Midbrain (tissue), 1 donor: ENCODE data around the gene OVCA2.

ENCODE experiments used
- DNase-seq: peaks from one replicate; lab custom pipeline; 2025; lab: John Stamatoyannopoulos, UW

Gene OVCA2

DNA sequence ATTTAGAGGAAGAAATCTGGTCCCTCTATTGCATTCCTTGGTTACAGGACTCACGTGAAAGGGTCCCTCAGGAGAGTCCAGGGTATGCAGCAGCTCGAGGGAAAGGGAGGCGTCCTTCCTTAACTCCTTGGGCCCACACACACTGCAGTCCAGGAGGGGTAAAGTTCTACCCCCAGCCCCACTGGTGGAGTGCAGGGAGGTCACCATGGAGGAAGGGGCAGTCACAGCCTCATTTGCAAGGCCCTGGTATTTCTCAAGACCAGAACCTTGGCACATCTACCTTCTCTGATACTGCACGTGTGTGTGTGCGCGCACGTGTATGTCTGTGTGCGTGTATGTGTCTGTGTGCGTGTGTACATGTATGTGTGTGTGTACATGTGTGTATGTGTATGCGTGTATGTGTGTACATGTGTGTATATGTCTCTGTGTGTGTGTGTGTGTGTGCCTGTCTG, 24.2 kb downstream of the OVCA2 start:
- DNase-seq, result no peak

DNA sequence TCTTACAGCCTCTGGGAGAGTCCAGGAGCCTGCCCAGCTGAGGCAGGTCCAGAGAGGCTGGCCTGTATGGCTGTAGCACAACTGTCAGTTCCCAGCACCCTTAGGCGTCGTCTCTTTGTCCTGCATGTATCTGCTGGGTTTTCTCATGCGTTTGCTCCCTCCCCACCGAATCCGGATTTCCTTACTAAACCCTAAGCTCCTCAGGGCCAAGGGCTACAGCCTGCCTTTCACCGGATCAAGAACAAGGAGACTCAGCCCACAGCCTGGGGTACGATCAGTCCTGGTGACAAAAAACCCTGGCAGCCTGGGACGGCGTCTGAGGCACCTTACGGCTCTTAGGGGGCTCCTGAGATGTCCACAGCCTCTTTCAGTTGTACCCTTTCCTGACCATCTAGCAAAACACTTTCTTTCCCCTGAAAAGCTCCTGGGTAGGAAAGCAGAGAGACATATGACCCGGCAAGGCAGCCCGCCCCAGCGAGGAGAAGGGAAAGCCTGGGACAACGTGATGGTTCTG, 25.3 kb downstream of the OVCA2 start:
- no peak for DNase-seq

- DNase-seq, result no peak
These were observed 25.8 kb downstream of the OVCA2 start for GRCh38 chr17:2067608-2068024.

- DNase-seq, result no peak
These were observed 26.3 kb downstream of the OVCA2 start for GRCh38 chr17:2068031-2068518.

DNA sequence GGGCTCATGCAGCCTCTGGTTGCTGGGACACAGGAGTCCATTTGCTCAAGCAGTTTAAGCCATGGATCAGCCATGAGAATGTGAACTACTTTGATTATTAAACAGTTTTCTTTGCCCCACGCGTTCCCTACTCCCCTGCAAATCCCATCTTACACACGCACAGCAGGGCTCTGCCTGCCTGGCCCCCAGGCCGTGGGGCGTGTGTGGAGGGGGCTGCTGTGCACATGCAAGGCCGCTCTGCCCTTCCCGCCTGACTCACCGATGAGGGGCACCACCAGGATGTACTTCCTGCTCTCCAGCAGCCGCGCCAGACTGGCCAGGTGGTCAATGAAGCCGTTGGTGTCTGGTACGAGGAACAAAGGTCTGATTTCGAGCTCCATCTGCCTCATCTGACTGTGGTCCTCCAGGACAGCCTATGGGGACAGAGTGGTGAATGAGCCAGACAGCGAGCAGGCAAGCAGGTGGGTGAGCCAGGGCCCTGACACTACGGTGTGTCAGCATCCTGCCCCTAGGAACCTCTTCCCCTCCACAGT, 26.8 kb downstream of the OVCA2 start:
- DNase-seq, result no peak

- DNase-seq, result no peak
These were observed 28.6 kb downstream of the OVCA2 start for GRCh38 chr17:2070241-2071023.

DNA sequence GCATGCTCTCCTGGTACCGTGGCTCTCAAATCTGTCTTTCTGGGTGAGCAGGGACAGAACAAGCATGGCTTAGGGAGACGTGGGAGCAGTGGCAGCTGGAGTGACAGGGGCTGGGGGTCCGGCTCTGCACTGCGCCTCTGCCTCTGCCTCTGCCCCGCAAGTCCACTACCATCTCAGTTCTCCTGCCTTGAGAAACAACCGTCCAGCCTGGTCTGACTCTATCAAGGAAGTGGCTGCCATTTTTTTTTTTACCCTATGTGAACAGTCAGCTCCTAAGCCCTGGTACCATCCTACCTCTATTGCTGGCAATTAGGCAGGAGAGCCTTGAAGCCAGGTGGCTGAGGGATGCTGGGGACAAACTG, 29.2 kb downstream of the OVCA2 start:
- no peak for DNase-seq

DNA sequence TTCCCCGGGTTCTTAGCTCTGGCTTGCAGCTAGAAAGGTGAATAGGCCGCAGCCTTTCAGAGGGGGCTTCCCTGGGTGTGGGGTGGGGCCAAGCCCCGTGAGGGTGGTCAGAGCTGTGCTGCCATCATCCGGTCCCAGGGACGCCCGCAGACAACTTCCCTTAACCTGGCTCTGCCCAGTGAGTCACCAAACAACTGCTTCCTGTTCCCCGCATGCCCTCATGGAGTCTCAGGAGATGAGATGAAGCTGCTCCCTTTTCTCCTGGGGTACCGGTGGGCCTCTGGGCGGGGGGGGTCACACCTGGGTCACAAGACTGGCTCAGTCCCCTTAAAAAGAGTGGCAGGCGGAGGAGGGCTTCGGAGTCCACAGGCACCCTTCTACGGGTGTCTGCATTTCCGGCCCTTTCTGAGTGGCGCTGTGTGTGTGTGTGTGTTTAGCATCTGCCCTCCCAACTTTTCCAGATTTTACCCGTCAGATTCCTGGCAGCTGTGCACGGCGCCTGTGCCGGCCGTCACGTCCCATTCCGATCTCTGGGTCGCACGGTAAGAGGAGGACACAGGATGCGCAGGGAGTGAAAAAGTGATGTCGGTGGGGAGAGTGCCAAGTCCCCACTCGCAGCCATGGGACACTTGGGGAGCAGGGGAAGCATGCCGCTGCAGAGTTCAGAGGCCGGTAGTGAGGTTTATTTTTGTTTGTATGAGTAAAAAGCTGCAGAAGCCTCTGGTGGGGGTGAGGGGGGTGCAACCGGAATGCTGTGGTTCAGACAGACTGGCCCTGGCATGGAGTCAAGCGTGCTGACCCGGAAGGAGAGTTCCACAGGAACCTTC, 29.8 kb downstream of the OVCA2 start:
- no peak for DNase-seq

- DNase-seq, result no peak
These were observed 33.1 kb downstream of the OVCA2 start for GRCh38 chr17:2074919-2075318.

GRCh38 chr17:2075336-2076086, 33.7 kb downstream of the OVCA2 start:
- DNase-seq, result no peak

- DNase-seq, result no peak
These were observed 34.5 kb downstream of the OVCA2 start for GRCh38 chr17:2076087-2076984.

- no peak for DNase-seq
These were observed 35.2 kb downstream of the OVCA2 start for GRCh38 chr17:2077040-2077439.

DNA sequence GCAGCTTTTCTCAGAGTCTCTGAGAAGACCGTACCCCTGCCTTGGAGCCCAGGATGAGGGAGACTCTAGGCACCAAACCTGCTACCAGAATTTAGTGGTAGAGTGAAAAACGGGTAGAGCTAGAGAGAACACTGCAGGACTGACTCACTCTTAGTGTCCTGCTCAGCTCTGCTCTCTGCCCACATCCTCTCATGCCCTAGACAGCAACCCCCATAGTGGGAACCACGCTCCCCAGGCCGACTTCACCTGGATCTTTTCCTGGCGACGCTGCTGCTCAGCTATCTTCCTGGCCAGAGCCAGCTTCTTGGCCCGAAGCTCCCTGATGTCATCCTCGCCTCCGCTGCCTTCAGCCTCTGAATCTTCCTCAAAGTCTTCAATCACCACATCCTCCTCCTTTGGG, 39.7 kb downstream of the OVCA2 start:
- no peak for DNase-seq

DNA sequence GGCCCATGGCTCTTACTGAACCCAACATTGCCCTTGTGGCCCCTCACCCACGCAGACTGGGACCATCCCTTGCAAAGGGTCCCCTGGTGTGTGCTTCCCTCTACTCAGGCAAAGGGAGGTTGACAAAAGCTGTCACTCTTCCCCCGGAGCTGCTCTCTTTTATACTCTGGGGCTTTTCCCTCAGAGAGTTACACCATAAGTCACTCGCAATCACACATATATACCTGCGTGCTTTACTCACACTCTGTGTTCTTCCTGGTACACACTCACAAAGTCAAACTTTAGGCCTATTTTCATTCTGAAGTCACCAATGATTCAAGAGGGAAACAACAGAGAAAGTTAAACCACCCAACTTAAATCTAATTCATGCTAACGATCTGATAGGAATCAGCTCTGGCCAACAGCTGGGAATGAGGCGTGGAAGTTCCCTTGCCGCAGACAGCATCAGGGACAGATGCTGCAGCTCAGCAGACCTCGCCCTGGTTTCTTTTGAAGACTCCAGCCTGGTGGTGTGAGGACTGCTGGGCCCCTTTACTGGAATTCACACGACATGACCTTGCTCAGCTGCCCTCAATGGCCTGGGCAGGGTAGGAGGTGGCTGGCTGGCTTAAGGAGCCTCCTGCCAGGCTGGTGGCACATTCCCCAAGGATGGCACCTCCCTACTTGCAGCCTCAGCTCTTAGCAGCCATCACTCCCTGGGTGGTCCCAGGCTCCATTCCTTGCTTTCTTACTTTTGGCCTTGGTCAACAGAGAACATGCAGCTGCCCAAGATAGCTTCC, 40.4 kb downstream of the OVCA2 start:
- DNase-seq, result no peak

GRCh38 chr17:2083613-2084035, 41.8 kb downstream of the OVCA2 start:
- peak; percentile 35 for DNase-seq

DNA sequence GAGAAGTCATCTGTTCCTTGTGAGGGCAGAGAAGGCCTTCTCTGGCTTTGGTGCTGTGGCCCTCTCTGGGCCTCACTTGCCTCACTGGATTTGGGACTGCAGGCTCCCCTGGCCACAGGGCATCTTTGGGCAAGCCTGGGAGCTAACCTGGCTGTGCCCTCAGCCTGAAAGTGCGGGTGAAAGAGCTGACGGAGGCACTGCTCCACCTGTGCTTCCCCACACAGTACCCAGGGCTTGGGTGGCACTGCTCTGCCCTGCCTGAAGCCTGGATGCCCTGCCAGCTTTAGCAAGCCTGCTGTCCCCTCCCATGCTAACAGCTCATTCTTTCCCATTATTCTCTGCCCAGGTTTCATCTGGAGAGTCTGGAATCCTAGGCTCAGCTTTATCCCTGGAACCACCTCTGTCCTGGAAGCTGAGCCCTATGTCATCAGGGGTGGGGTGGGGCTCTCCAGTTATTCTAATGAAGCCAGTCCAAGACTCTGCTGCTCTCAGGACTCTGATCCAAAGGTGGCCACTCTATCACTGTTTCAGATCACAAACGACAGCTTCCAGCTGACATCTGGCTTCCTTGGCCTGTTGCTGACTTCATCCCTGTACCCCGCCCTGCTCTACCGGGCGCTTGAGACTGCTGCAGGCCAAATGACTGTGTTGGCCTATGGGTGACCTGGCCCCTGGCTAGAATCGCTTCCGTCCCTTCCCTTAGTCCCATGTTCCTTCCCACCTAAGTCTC, 42.4 kb downstream of the OVCA2 start:
- no peak for DNase-seq

DNA sequence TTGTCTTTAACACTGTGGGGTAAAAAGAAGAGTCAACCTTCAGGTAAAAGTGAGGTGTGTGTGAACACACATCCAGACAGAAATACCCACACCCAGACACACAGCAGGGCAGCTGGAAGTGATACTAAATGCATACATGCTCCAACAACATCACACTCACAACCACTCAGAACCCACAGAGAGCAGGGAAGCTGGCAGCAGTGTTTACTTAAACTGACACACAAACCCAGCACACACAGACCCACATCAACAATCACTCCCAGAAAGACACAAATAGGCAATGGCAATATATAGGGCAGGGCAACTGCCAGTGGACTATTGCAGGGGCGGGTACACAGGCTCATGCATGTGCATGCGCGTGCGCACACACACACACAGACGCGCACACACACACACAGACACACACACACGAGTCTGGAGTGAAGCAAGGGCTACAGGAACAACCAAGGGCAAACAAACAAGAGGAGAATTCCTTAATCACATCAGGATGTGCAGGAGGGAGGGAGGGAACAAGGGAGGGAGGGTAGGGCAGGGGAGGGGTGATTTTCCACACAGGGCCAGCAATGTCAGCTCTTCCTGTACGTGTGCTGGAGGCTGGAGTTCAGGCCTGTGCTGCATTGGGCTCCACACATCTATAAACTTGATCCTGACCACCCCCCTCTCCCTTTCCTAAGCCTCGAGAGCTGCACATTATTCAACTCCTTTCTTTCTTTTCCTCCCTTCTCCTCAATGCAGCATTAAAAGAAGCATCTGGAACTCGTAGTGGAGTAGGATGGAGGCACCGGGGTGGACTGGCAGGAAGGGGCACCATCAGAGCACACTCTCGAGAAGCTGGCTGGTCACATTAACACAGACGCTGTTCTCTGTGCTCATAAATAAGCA, 43.2 kb downstream of the OVCA2 start:
- no peak for DNase-seq

- no peak for DNase-seq
These were observed 43.8 kb downstream of the OVCA2 start for GRCh38 chr17:2085648-2085949.
